ENCODE data around the gene IQCN. TPM values are rescaled to one million over a fixed set of nuclear protein-coding genes. Genes with fewer than 3 reads are reported as not detected.

IQCN gene
- total and polyA plus RNA-seq, 10 of the 15 experiments (the other 5 are each of a cell fraction or from before 2014, with no cell fraction given): 0.01 to 0.54 (median 0.23) TPM; not detected in 3

GRCh38 chr19:18279266-18279515 lies 4.9 kb upstream of the IQCN start:
- peaks cover 0 to 4% of the 10 kb centered on the region in 2 experiments; a peak in 2 of 4 replicates for H3K36me3 ChIP-seq (ENCODE audit: control insufficient read depth in 2 of 2, insufficient read depth in 2 of 2, low read length in 1 of 2)
- FAIRE-seq (no peak), ATAC-seq (no peak), DNase-seq (ENCODE audit: low read depth, low spot score) (no peak)
- RAD21 ChIA-PET (ENCODE audit: unreplicated experiment): interaction anchor here (0.6 to 7.1 kb wide), 27 partner anchors 9 to 140 kb away, joined by 3 to 259 read pairs (median 6); partner anchors contain the start of genes LSM4, MPV17L2, PGPEP1 and RAB3A
- WGBS (ENCODE audit: insufficient coverage, insufficient replicate concordance, low lambda C conversion rate, missing lambda C conversion rate): 1% methylated on average over 5 of the region's 5 CpGs
- no peak overlapping the region for H2AFZ ChIP-seq (ENCODE audit: control insufficient read depth, low read depth, low read length)
- CTCF ChIA-PET: interaction anchor here (0.7 to 14.1 kb wide), 45 partner anchors 10 to 278 kb away, joined by 3 to 516 read pairs (median 5); partner anchors contain the start of genes LSM4, MPV17L2 and PGPEP1
- POLR2A ChIA-PET: interaction anchor here (0.6 to 8.4 kb wide), 20 partner anchors 9 to 874 kb away, joined by 3 to 206 read pairs (median 10); partner anchors contain the start of genes BST2, LSM4, PGPEP1 and RAB3A
- H3K9ac ChIP-seq (ENCODE audit: control insufficient read depth, insufficient read depth, low read length): peak overlapping the region; percentile 93
- no peaks in the 10 kb centered on the region for H3K9me3 ChIP-seq (replicated peaks; ENCODE audit: control insufficient read depth, insufficient read depth, low read length)
- in situ Hi-C loops (cut with MboI) (loop anchor here (5.0 kb wide), 2 partner anchors 43 to 128 kb away; partner anchors contain the start of gene LSM4), intact Hi-C loops (cut with micrococcal nuclease; ENCODE audit: unreplicated experiment) (loop anchor here (1.0 to 5.0 kb wide), 4 partner anchors 26 to 63 kb away; partner anchors contain the start of genes LSM4 and PGPEP1)
- H3K27me3 ChIP-seq (replicated peaks in 1 of 2; ENCODE audit: control insufficient read depth in 2 of 2, insufficient read depth in 2 of 2, low read length in 1 of 2): no peaks in the 10 kb centered on the region
- peaks cover 40% of the 10 kb centered on the region for H3K79me2 ChIP-seq (ENCODE audit: control insufficient read depth, insufficient read depth, low read length)
- peaks cover 21% of the 10 kb centered on the region for H3K4me1 ChIP-seq (ENCODE audit: control insufficient read depth, insufficient read depth, low read length)
- peak overlapping the region; percentile 60 for H3K27ac ChIP-seq (ENCODE audit: control insufficient read depth, insufficient read depth)
- BruUV-seq (replicated peaks): no TSS peak
- TF ChIP-seq MEF2B (IDR thresholded peaks at IDR 0.05; ENCODE audit: partially characterized antibody, poor library complexity, severe bottlenecking) (peak; percentile 89), GATAD2B (conservative IDR thresholded peaks at IDR 0.05; ENCODE audit: low read depth) (peak; percentile 94; the same call in 1 of the 2 replicates), DPF2 (IDR thresholded peaks at IDR 0.05) (0 out of 2 replicates have a peak, but pooled peaks have one; percentile 15), MTA2 (IDR thresholded peaks at IDR 0.05; ENCODE audit: low read depth) (peak; percentile 47; the same call in 1 of the 2 replicates), LARP7 (IDR thresholded peaks at IDR 0.05) (peak; percentile 64; the same call in 1 of the 2 replicates)
- TF ChIP-seq, protein P1, sequence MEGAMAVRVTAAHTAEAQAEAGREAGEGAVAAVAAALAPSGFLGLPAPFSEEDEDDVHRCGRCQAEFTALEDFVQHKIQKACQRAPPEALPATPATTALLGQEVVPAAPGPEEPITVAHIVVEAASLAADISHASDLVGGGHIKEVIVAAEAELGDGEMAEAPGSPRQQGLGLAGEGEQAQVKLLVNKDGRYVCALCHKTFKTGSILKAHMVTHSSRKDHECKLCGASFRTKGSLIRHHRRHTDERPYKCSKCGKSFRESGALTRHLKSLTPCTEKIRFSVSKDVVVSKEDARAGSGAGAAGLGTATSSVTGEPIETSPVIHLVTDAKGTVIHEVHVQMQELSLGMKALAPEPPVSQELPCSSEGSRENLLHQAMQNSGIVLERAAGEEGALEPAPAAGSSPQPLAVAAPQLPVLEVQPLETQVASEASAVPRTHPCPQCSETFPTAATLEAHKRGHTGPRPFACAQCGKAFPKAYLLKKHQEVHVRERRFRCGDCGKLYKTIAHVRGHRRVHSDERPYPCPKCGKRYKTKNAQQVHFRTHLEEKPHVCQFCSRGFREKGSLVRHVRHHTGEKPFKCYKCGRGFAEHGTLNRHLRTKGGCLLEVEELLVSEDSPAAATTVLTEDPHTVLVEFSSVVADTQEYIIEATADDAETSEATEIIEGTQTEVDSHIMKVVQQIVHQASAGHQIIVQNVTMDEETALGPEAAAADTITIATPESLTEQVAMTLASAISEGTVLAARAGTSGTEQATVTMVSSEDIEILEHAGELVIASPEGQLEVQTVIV (IDR thresholded peaks at IDR 0.05; ENCODE audit: borderline replicate concordance, partially characterized antibody): no peak
- H3K4me2 ChIP-seq (ENCODE audit: control insufficient read depth, insufficient read depth): peak overlapping the region; percentile 91
- H3K4me3 ChIP-seq: peak overlapping the region; percentile 98
- SMC1A ChIA-PET (ENCODE audit: uncharacterized antibody, unreplicated experiment): interaction anchor here (0.6 to 6.3 kb wide), 28 partner anchors 10 to 168 kb away, joined by 3 to 176 read pairs (median 5); partner anchors contain the start of genes LRRC25, LSM4 and MPV17L2
- H4K20me1 ChIP-seq (ENCODE audit: control insufficient read depth, insufficient read depth): peaks cover 14% of the 10 kb centered on the region
